GM12875 (cell line): ENCODE measurements around the gene ZNF140.

Experiments
- H3K4me3 ChIP-seq: one replicate; pipeline ENCODE4 v1.5.1; 2011; ENCODE audit warnings: low read depth, low read length, control low read depth
- TF ChIP-seq, protein P1 (sequence below): IDR thresholded peaks from 2 replicates; pipeline ENCODE4 v1.5.1; 2011; ENCODE audit warnings: low read depth, mild to moderate bottlenecking, control low read depth, inconsistent platforms, low read length, moderate library complexity, borderline replicate concordance; ENCODE audit not compliant: insufficient read depth

ZNF140 gene

DNA sequence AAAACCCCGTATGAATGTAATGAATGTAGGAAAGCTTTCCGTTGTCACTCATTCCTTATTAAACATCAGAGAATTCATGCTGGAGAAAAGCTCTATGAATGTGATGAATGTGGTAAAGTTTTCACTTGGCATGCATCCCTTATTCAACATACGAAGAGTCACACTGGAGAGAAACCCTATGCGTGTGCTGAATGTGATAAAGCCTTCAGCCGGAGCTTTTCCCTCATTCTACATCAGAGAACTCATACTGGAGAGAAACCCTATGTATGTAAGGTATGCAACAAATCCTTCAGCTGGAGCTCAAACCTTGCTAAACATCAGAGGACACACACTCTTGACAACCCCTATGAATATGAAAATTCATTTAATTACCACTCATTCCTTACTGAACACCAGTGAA is 25.5 kb downstream of the ZNF140 start:
- TF ChIP-seq, protein P1, sequence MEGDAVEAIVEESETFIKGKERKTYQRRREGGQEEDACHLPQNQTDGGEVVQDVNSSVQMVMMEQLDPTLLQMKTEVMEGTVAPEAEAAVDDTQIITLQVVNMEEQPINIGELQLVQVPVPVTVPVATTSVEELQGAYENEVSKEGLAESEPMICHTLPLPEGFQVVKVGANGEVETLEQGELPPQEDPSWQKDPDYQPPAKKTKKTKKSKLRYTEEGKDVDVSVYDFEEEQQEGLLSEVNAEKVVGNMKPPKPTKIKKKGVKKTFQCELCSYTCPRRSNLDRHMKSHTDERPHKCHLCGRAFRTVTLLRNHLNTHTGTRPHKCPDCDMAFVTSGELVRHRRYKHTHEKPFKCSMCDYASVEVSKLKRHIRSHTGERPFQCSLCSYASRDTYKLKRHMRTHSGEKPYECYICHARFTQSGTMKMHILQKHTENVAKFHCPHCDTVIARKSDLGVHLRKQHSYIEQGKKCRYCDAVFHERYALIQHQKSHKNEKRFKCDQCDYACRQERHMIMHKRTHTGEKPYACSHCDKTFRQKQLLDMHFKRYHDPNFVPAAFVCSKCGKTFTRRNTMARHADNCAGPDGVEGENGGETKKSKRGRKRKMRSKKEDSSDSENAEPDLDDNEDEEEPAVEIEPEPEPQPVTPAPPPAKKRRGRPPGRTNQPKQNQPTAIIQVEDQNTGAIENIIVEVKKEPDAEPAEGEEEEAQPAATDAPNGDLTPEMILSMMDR: no peak
- no peak overlapping the region for H3K4me3 ChIP-seq

DNA sequence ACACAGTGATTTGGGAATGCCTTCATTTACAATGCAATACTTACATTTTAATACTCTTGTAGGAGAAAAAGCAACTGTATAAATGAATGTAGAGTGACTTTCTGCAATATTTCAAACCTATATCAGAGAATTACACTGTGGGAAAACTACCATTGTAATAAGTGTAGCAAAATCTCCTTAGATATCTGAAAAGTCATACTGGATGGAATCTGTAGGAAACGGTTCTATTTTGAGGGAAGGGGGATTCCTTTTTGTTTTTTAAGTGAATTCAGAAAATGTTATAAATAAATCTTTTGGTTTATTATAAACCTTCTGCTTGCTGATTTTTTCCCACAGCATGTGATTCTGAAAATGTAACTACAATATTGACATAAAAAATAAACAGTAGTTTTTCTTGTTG is 26.4 kb downstream of the ZNF140 start:
- TF ChIP-seq, protein P1: no peak
- no peak overlapping the region for H3K4me3 ChIP-seq

DNA sequence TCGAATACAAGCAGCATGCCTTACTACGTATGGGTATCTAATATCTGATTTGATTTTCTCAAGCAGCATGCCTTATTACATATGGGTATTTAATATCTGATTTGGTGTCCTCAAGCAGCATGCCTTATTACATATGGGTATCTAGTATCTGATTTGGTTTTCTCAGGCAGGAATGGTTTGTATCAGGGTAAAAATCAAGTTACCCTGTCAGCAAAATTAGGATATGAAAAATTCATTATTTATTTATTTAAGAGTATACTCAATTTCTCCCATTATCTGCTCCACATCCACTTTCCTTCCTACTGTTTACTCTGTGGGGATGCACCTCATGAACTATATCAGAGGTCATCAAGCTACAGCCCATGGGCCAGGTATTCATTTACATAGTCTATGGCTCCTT is 27.4 kb downstream of the ZNF140 start:
- H3K4me3 ChIP-seq: no peak overlapping the region
- TF ChIP-seq, protein P1: no peak

DNA sequence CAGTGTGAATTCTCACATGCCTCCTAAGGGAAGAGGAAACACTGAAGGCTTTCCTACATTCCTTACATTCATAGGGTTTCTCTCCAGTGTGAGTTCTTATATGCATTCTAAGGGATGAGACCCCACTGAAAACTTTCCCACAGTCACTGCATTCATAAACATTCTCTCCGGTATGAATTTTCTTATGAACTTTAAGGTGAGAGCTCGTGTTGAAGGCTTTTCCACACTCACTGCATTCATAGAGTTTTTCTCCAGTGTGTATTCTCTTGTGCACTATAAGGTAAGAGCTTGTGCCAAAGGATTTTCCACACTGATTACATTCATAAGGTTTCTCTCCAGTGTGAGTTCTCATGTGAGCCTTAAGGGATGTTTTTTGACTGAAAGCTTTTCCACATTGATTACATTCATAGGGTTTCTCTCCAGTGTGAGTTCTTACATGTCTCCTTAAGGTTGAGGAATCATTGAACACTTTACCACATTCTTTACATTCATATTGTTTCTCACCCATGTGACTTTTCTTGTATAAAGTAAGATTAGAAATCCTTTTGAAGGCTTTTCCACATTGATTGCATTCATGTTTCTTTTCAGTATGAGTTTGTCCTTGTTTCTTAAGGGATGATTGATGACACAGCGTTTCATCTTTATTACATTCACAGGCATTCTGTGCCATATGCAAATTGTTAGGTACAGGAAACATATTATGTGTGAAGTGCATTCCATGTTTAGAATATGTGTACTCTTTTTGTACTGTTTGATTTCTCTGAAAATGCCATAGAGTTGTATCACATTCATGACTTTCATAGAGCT is 39.9 kb downstream of the ZNF140 start:
- H3K4me3 ChIP-seq: no peak overlapping the region
- TF ChIP-seq, protein P1: no peak

DNA sequence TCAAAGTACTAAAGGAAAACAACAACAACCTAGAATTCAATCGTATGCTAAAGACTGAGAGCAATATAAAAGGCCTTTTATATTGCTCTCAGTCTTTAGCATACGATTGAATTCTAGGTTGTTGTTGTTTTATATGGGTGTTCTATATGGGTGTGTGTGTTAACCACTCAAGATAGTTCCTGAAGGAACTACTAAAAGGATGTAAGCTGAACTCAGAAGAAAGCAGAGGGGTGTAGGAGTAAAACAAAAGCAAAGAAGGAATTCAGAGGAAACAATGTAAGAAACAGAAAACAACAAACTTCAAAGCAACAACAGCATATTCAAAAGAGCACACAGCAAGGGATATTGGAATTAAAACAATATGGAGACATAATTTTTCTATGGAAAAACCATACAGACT is 44.0 kb downstream of the ZNF140 start:
- H3K4me3 ChIP-seq: no peak overlapping the region
- TF ChIP-seq, protein P1: no peak

DNA sequence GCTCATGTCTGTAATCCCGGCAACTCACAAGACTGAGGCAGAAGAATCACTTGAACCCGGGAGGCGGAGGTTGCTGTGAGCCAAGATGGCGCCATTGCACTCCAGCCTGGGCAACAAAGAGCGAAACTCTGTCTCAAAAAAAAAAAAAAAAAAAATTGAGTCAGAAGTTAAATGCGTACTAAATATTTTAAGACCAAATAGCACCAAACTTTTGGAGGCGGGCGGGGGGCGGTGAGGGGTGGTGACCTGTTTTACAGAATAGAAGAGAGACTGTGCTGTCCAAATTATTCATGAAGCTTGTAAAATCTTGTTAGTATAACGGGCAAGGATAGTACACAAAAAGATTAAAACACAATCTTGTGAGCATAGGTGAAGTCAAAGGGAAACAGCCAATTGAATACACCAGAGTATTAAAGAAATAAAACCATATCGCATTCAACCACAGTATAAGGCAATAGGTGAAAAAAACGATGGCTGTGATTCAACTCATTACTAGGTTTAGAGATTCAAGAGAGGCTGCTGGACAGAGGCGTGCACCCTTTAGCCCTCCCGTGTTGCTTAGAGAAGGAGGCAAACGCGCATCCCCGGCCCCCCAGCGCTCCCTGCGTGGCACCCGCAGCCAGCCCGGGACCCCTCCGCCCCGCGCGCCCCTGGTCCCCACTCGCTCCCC is 48.8 kb downstream of the ZNF140 start:
- H3K4me3 ChIP-seq: peak overlapping the region; percentile 81
- TF ChIP-seq, protein P1: no peak

DNA sequence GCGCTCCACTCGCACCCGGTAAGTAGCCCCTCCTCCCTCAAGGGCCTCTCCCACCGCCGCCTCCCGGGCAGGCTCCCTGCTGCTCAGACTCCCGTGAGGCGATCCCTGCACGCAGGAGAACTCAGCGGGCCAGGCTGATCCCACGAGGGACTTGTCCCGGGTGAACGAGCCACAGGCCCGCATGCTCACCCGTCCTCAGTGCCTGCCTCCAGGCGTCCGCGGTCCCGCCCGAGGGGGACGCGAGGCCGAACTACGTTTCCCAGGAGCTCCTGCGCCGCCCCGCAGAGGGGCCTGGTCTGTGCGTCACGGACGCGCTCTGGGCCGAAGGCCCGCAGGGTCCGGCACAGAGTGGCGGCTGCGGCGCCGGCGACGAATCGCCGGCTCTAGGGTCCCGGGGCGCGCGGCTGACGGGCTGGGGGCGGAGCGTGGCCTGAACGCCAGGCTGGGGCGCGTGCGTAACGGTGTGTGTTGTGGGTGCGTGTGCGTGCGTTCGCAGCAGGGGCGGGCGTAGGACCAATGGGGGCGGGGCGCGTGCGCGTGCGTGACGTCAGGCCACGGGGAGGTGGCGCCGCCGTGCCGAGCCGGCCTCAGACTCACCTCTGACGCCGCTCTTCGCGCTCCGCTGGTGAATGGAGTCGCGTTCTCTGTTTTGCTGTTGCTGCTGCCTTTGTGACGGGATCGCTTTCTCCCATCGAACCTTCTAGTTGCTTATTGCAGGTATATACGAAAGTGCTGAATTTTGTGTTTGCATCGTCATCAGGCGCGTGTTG is 49.5 kb downstream of the ZNF140 start, which contains the start of the genes ZNF10 and ZNF891:
TSS of gene ZNF10 (plus strand) at position 590 of the 770 bp plus-strand sequence. CDS start 13,866 bp downstream, outside the sequence.
TSS of gene ZNF891 (minus strand) at position 237 of the 770 bp plus-strand sequence. CDS start 8,356 bp downstream, outside the sequence.
- H3K4me3 ChIP-seq: peak within 1 kb of the TSS; percentile 81
- TF ChIP-seq, protein P1: no peak
